GM18868 (cell line): ENCODE data around the gene MGLL.

Experiments
- ATAC-seq: cut with Tn5 transposase; IDR thresholded peaks from one replicate; pipeline ENCODE4 v1.9.1; 2021; ENCODE audit warnings: mild to moderate bottlenecking, moderate library complexity; ENCODE audit not compliant: unreplicated experiment

Gene MGLL

DNA sequence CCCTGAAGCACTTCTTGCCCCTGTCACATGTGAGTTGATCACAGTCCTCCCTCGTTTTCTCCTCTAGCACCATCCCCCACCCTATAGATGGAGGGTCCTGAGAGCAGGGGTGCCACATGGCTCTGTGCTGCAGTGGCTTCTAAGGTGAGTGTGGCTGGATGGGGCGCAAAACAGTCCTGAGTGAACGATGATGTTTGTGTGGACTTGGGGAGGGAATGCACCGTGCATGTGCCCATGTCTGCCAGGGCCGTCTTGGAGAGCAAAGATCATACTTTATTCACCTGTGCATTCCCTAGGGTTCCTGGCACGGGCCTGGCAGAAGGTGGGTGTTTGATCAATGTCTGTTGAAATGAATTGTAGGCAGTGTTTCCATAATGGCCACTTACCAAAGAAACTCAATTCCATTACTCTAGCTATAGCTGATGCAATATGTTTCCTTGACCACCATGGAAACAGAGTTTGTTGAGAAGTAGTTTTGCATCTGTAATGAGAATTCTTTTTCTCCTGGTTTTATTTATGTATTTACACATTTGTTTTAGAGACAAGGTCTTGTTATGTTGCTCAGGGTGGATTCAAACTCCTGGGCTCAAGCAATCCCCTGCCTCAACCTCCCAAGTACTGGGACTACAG is 91.5 kb downstream of the MGLL start:
- no peak for ATAC-seq

DNA sequence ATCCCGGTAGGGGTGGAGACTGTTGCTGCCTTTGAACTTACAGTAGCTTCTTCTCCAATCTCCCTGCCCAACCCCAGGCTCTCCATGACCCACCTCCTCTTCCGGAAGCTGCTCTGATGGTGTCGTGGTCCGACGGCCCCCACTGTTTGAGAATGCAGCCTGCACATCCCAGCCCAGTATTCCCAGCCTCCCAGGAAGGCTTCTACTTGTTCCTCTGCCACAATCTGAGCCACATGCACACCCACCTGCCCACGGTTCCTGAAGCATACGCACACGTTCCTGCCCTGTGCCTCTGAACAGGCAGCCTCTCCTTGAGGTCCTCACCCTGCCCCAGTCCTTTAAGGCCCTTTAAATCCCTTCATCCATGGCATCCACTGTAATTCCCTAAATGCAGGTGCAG is 92.1 kb downstream of the MGLL start:
- no peak for ATAC-seq

DNA sequence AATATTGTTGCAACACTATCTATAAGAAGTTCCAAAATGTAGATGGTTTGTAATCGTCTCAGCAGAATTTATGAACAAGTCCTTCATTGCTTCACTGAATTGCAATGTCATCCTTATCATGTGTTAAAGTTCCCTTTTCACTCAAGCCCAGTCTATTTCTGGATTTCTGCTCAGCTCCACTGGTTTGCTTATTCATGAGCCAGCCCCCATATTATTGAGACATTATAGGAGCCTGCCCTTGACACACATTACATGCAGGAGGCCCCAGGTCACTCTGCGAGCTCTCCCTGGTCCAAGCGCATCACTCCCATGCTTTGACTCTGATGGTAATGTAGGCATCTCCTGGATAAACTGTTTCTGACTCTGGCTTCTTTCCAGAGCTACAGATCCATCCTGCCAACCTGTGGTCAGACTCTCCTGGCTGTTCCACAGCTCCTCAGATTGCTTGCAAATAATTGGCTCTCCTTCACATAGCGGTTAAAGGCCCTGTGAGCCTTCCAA is 92.7 kb downstream of the MGLL start:
- ATAC-seq: no peak

DNA sequence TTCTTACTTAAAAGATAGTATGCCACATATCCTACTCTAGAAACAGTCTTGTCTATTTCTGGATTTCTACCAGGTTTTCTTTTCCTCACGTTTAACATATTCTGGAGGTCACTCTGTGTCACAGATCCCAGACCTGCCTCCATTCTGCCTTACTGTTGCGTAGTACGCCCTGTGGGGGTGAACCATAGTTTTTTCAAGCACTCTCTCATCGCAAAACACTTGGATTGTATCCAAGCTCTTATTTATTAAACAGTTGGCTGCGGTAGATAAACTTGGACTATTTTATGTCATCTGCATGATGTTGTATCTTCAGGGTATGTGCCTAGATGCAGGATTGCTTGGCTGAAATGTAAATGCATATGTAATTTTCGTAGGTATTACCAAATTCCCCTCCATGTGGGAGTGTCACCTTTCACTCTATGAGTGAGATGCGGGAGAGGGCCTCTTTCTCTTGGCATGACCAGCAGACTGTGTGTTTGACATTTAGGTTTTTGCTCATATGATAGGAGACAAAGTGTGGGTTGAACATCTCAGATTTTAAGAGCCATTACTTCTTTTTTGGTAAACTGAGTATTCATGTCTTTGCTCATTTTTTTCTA is 93.8 kb downstream of the MGLL start:
- ATAC-seq: no peak

DNA sequence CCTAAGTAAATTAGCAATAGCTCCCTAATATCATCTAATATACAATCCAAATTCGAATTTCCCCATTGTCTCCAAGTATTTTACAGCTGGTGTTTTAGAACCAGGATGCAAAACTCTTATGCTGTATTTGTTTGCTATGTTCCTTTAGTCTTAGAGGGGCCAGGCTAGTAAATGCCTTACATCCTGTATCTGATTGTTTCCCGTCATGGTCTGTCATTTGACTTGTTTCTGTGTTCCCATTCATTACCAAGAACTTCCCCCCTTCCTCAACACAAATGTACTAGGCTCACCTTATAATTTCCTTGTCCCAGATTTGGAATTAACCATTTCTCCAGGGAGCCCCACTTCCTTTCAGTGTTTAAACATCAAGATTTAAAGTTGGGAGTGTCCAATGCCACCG is 95.4 kb downstream of the MGLL start:
- ATAC-seq: no peak

DNA sequence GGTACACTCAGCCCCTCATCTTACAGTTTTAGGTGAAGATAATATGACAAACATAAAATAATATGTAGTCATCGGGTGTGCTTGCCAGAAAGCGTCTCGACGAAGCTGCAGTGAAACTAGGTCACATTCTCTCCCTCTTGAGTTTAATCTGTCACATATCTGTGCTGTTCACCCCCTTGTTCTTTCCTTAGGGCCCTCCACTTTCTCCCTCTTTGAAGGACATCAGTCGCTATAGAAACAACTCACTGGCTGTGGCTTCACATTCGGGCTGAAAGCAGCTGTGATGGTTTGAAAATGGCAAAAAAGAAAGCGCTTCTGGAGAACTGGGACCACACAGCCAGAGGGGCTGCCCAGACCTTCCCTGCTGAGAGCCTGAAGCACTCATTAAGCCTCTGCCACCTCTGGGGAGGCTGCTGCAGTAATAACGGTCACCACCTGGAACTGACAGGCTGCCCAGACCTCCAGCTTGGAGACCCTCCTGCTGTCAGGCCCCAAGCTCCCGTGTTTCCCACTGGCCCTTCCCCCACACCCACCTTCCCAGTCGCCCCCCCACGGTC is 99.2 kb downstream of the MGLL start:
- ATAC-seq: no peak

DNA sequence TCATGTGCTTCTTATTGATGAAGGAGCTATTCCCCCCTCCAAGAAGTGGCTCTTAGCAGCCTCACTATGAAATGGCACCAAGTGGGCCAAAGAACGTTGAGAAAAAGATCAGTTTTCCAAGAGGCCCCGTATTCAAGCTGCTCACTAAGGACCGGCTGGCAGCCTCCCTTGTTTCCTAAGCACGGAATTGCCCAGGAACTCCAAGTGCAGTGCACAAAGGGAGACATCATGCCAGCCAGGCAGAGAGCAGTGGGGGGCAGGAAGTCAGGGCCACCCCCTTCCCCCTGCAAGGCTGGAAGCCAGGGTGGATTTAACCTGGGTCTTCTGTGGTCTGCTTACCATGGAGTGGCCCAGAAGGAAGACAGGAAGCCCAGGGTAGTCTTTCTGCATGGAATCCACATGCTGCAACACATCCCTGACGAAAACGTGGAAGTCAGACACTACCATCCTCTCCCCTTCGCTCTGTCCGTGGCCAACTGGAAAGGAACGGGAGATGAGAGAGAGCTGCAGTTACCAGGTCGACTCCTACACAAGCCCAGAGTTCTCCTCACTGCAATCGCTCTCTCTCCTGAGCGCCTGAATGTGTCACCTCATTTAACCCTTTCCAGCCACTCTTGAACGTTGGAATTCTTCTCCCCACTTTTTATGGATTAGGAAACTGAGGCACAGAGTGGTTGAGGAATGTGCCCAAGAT is 100.1 kb downstream of the MGLL start:
- ATAC-seq: no peak

DNA sequence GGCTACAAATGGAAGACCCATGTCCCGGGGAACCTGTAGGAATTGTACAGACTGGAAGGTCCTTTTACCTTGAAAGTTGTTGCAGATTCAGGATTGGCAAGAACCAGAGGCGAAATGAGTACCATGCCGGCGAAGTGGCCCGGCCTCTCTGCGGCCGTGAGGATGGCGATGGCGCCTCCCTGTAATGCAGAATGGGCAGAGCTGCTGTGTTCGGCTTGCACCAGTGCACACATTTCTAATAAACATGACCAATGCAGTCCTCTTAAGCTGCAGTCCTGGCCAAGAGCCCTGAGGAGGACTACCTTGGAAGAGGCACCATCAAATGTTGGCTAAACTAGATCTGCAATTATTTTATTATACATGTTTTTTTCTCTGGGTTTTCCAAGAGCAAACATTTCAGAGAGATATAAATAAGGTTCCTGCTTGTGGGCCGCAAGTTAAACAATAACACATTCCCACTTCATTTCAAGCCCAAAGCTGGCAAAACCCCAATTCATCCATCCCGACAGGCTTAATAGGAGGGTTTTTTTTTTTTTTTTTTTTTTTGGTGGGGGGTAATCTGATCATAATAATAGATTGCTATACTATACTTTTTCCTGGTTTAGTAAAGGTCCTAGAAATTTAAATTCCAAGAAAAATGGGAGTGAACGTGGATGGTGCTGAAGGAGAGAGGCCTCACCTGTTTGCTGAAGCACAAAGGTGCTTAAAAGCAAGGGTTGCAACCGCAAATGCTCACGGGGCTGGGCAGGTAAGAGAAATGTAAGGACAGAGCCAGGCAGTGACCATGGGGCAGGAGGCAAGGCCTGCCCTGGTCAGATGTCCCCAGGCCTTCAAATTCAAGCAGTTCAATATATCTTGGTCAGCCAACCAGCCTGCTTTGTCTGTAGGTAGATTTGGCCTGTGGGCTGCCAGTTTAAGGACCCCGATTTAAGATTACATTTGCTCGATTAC is 101.1 kb downstream of the MGLL start:
- no peak for ATAC-seq

DNA sequence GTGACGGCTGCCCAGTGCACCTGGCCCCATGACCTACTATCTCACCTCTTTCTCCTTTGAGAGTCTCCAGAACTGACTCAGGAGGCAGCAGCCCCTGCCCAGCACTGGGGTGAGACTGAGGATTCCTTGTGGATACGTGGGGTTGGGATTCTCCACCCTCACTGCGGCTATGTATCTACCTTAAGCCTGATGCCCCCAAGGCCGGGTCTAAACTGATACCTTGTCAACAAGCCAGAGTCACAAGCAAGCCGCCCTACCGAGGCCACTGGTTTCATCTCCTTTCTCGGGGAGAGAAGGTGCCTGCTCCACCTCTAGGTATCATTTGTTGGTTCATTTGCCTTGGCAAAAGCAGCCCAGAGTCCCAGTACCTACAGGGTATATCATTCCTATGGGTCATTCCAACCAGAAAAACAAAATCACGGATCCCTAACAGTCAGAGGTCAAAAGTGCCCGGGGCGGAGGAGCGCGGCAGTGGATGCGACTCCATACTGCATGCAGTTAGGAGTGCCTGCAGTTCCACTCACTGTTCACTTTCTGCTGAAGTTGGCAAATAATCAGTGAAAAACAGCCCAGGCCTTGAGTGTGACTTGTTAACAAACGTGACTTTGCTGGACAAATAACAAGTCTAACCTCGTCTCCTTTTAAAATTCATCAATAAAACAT is 102.0 kb downstream of the MGLL start:
- no peak for ATAC-seq

DNA sequence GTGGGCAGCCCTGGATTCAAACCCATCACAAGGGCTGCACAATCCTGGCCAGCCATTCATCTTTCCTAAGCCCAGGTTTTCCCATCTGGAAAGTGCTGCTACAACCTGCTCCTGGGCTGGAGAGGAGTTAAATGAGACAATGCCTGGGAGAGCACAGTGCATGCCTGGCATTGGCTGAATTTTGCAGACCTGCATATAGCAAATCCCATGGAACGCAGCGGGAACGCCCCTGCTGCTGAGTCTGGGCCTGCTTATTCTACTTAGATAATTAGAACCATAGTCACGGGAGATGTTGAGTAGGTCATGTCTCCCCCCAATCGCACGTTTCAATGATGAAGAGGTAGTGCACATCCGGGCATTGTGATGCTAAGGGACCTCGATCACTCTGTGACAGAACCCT is 102.9 kb downstream of the MGLL start:
- ATAC-seq: no peak

DNA sequence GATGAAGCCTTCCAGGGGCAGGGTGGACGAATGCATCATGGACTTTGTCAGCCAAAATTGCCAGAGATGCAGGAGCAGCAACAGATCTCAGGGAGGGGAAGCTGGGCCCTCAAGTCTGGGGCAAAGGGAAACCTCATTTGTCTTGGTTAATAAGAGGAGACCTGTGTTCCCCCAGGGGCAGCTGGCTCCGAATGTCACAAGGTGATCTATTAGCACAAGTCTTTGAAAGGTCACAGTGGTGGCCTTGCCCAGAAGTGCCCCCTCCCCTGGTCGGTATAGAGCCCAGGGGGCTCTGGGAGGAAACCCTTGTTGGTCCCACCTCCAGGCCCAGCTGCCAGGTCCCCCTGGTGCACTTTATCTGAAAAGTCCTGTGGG is 103.4 kb downstream of the MGLL start:
- no peak for ATAC-seq

DNA sequence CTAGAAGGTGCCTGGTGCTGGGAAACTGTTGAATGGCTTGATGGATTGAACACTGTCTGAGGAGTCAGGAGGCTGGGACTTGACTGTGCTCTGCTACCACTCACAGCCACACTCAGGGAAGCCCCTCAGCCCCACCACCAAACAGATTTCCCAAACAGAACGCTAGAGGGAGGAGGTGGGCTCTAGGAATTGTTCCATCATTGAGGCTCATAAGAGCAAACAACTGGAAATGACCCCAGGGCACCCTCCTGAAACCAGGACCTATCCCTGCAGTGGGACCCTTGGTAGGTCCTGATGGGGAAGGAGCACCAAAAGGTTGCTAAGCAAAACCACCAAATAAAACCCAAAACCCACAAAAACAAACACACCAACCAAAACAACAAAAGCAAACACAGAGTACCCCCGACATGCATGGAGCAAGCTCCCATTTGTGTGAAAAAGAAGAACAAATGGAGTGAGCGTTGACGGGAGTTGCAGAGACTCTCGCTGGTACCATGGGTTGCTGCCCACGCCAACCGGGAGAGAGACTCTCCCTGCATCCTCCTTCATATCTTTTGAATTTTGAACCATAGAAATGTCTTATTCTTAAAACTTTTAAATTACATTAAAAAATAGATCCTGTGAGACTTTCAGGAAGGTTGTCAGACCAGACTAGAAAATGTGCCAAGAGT is 103.9 kb downstream of the MGLL start:
- ATAC-seq: no peak

DNA sequence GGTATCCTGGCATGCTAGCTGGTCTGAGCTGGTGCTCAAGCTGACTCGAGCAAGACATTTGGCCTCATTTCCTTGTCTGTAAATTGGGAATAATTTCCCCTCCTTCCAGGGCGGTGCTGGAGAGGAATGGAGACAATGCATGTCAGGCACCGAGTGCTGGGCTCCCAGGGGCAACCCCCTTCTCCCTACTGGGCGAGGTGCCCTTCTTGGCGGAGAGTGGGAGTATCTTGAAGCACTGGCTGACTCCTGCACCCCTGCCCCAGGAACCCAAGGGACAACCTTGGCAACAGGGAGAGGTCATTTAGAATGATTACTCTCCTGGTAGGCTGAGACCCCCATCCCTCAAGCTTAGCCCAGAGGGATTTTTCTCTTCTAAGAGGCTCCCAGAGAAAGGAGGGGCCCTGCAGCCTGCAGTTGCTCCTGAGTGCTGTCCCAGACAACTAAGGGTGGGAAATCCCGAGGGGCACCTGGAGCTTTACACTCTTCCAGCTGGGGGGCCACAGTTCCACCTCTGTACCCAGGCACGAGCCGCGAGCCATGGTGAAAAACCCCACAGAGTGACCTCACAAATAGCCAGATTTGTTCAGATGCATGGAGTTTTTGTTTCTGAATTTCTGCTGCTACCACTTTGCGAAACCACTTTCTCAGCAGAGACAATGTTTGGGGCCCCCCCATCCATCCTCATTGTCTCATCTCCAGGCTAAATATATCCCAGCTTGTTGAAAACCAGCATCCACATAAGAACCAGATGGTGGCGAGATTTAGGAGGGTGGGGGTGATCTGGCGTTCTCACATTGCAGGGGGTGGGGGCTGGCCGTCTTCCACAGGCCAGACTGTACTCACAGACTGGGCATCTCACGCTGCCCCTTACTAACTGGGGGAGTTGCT is 104.7 kb downstream of the MGLL start:
- no peak for ATAC-seq

DNA sequence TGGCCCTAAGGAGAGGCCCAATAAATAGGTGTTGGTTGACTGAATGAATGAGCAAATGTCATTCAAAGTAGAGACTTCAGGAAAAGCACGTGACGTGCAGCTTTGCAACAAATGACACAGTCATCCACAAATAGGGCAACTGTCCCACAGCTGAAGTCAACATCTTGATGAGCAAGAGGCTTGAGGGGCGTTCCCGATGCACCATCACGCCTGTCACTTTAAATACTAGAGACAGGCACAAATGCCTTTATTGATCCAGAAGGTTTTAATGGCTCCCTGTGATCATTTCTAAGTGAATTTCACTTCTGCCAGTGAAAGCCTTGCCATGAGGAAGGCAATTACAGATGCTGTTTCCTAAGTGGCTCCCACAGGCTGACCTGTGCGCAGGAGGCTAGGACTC is 105.9 kb downstream of the MGLL start:
- no peak for ATAC-seq

DNA sequence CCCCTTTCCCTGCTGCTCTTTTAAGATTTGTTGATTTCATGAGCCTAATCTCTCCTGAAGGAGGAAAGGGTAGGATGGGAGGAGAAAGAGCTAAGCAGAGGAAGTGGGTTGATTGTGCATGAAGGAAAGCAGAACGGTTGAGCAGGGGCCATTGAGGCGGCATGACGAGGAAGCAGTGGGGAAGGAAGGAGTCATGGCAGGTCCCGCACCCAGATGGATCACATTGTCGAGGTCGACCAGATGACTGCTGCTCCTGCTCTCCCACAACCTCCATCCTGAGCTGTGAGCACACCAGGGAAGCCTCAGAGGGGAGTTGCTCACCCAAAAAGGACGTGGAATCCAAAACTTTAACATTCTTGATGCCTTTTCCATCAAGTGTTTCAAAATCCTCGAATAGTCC is 106.8 kb downstream of the MGLL start:
- no peak for ATAC-seq

DNA sequence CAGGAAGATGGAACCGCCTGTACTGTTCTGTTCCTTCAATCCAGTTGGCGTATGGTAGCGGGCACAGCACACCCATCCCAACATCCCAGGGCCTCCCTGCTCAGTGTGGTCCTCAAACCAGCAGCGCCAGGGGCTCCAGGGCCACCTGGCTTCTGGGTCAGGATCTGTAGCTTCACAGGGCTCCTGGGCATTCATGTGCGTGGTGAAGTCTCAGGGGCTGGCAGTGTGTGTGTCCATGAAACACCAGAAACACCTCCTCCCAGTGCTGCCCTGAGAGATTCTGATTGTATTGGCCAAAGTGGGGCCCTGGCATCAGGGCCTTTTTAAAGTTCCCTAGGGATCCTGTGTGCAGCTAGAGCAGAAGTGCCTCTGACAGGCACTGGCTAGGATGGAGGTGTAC is 107.4 kb downstream of the MGLL start:
- no peak for ATAC-seq

DNA sequence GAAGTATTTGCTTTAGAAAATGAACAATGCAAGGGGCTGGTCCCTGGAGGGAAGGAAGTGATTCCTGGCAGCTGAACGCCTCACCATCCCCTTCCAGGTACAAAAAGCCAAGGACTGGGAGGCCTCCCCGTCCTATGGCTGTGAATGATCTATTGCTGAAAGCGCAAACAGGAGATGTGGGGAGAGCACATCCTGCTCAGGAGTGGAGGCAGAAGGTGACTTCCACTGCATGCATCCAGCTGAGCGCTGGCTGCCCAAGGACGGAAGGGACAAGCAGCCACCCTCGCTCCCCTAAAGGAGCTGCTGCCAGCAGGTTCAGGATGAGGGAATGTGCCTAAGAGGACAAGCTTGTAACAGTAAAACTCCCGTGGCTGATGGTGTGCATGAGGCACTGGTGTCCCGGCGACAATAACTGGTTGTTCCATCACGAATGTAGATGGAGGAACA is 108.2 kb downstream of the MGLL start:
- no peak for ATAC-seq

DNA sequence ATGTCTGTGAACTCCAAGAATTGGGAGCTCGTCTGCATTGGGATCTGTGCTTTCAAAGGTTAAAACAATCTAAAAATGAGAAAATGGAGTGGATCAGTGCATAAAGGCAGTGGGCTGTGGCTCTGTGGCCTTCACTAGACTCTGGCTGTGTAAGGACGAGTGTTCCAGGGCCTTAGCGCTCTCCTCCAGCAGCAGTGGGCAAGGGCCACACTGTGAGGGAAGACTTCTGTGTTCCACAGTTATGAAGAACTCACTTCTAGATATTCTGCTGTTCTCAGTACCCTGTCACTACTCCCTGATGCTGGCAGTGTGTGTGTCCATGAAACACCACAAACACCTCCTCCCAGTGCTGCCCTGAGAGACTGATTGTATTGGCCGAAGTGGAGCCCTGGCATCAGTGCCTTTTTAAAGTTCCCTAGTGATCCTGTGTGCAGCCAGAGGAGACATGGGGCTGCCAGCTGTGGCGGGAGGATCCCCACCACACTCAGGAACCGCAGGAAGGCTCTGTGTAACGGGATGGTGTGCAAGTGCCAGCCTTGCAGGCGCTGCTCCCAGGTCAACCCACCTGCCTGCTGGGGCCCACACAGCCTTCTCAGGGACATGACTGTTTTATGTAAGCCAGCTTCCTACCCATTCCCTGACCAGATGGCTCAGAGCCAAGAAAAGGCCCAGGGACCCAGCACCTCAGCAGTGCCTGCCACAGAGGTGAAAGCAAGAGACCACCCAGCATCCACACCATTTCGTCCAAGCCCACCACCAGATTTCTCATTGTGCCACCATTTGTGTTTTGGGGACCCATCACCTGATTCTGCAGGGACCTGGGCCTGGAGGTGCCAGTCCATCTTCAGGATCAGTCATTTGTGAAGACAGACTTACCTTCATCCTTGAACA is 109.2 kb downstream of the MGLL start:
- no peak for ATAC-seq
